Nephron (organoid): ENCODE results near the gene DIP2B.

Experiments used
- H3K27ac Mint-ChIP-seq, 3 experiments: 2 replicates each; pipeline ENCODE4 v1.8.0; 2020; ENCODE audit warnings: mixed read lengths in 3 of 3, mild to moderate bottlenecking in 2 of 3, moderate library complexity in 1 of 3
- H3K27me3 Mint-ChIP-seq: 2 replicates; pipeline ENCODE4 v1.8.0; 2021; ENCODE audit warnings: low read depth, mild to moderate bottlenecking, moderate library complexity, mixed read lengths
- H3K36me3 Mint-ChIP-seq: 2 replicates; pipeline ENCODE4 v1.8.0; 2020; ENCODE audit warnings: low read depth, mixed read lengths
- H3K4me1 Mint-ChIP-seq: 2 replicates; pipeline ENCODE4 v1.8.0; 2020; ENCODE audit warnings: mixed read lengths
- H3K4me3 Mint-ChIP-seq, 3 experiments: 2 replicates each; pipeline ENCODE4 v1.8.0; 2020; ENCODE audit warnings: mild to moderate bottlenecking in 3 of 3, mixed read lengths in 3 of 3, moderate library complexity in 2 of 3
- H3K9me3 Mint-ChIP-seq: 2 replicates; pipeline ENCODE4 v1.8.0; 2020; ENCODE audit warnings: mixed read lengths
- TF ChIP-seq, protein P1 (sequence below), 3 experiments: fragments of 200-600 bp; sonication (generic); IDR thresholded peaks; one replicate each; pipeline ENCODE4 v1.5.0; 2021; ENCODE audit warnings: antibody characterized with exemption in 3 of 3; ENCODE audit not compliant: unreplicated experiment in 3 of 3

DIP2B gene

DNA sequence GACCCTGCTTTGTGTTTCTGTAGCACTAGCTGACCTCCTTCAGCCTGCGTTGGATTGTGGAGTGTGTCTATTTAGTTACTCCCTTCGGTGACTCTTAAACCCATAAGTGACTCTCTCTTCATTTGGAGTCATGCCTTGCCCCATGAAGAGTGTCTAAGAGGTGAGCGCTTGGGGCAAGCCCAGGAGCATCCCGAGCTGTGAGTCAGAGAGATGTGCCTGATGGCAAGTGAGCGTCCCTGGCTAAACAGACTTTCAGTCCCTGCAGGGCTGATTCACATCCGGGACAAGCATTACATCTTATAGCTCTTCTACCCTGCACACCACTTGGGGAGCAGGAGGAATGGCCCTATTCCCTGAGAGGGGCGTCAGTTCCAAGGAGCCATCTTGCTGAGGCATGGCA is 234.8 kb downstream of the DIP2B start:
- TF ChIP-seq, protein P1, sequence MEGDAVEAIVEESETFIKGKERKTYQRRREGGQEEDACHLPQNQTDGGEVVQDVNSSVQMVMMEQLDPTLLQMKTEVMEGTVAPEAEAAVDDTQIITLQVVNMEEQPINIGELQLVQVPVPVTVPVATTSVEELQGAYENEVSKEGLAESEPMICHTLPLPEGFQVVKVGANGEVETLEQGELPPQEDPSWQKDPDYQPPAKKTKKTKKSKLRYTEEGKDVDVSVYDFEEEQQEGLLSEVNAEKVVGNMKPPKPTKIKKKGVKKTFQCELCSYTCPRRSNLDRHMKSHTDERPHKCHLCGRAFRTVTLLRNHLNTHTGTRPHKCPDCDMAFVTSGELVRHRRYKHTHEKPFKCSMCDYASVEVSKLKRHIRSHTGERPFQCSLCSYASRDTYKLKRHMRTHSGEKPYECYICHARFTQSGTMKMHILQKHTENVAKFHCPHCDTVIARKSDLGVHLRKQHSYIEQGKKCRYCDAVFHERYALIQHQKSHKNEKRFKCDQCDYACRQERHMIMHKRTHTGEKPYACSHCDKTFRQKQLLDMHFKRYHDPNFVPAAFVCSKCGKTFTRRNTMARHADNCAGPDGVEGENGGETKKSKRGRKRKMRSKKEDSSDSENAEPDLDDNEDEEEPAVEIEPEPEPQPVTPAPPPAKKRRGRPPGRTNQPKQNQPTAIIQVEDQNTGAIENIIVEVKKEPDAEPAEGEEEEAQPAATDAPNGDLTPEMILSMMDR (IDR thresholded peaks at IDR 0.05; ENCODE audit: unreplicated experiment in 3 of 3), result no peak

GRCh38 chr12:50740307-50740706 is 235.5 kb downstream of the DIP2B start:
- TF ChIP-seq, protein P1 (IDR thresholded peaks at IDR 0.05; ENCODE audit: unreplicated experiment in 3 of 3), result no peak
- H3K9me3 Mint-ChIP-seq, result no peaks in the 10 kb centered on the region
- no peak overlapping the region for H3K4me3 Mint-ChIP-seq
- no peaks in the 10 kb centered on the region for H3K4me1 Mint-ChIP-seq
- H3K27me3 Mint-ChIP-seq, result no peaks in the 10 kb centered on the region
- H3K27ac Mint-ChIP-seq, result no peak overlapping the region
- H3K36me3 Mint-ChIP-seq, result peaks cover 65% of the 10 kb centered on the region

More for the DNA sequence above, 234.8 kb downstream of the DIP2B start:
- H3K4me1 Mint-ChIP-seq, result no peaks in the 10 kb centered on the region
- H3K36me3 Mint-ChIP-seq, result peaks cover 69% of the 10 kb centered on the region
- no peak overlapping the region for H3K4me3 Mint-ChIP-seq
- H3K27ac Mint-ChIP-seq, result no peak overlapping the region
- no peaks in the 10 kb centered on the region for H3K9me3 Mint-ChIP-seq
- no peaks in the 10 kb centered on the region for H3K27me3 Mint-ChIP-seq

DNA sequence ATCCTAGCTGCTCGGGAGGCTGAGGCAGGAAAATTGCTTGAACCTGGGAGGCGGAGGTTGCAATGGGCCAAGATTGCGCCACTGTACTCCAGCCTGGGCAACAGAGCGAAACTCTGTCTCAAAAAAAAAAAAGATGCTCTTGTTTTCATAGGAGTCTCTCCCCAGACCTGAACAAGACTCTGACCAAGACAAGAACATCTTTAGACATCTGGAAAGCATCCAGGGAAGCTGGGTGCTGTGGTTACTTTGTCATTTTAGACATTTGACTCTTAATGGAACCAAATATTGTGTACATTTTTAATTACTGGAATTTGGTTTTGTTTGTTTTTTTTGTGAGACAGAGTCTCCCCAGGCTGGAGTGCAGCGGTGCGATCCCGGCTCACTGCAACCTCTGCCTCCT is 238.0 kb downstream of the DIP2B start:
- Mint-ChIP-seq H3K9me3 (no peaks in the 10 kb centered on the region), H3K4me1 (no peaks in the 10 kb centered on the region), H3K4me3 (no peak overlapping the region), H3K27me3 (no peaks in the 10 kb centered on the region), H3K36me3 (peaks cover 58% of the 10 kb centered on the region), H3K27ac (no peak overlapping the region)
- TF ChIP-seq, protein P1 (IDR thresholded peaks at IDR 0.05; ENCODE audit: unreplicated experiment in 3 of 3), result no peak

DNA sequence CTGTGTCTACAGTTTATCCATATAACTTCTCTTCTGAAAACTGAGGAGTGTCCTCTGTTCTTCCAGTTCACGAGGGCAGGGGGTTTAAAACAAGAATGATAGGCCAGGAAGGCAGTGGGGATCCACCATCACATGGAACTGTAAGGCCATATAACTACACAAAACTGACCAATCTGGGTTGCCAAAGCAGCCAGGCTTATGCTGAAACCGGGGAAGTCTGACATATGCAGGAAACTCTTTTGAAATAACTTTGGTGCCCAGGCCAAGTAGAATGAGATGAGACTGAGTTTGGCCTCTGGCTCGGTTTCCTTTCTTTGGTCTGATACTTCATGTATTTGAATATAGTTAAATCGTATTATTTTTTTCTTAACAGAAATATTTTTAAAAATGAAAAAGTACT is 241.1 kb downstream of the DIP2B start:
- Mint-ChIP-seq H3K27me3 (no peaks in the 10 kb centered on the region), H3K27ac (no peak overlapping the region), H3K9me3 (no peaks in the 10 kb centered on the region), H3K4me3 (no peak overlapping the region), H3K4me1 (no peaks in the 10 kb centered on the region), H3K36me3 (peaks cover 59% of the 10 kb centered on the region)
- TF ChIP-seq, protein P1 (IDR thresholded peaks at IDR 0.05; ENCODE audit: unreplicated experiment in 3 of 3), result no peak

- no peak overlapping the region for H3K4me3 Mint-ChIP-seq
- H3K4me1 Mint-ChIP-seq, result no peaks in the 10 kb centered on the region
- peaks cover 55% of the 10 kb centered on the region for H3K36me3 Mint-ChIP-seq
- no peak overlapping the region for H3K27ac Mint-ChIP-seq
- H3K9me3 Mint-ChIP-seq, result no peaks in the 10 kb centered on the region
- no peaks in the 10 kb centered on the region for H3K27me3 Mint-ChIP-seq
- TF ChIP-seq, protein P1 (IDR thresholded peaks at IDR 0.05; ENCODE audit: unreplicated experiment in 3 of 3), result no peak
Measured at GRCh38 chr12:50746431-50746830, 241.6 kb downstream of the DIP2B start.

- Mint-ChIP-seq H3K9me3 (no peaks in the 10 kb centered on the region), H3K27ac (no peak overlapping the region), H3K36me3 (peaks cover 50% of the 10 kb centered on the region), H3K4me1 (peaks cover 9% of the 10 kb centered on the region), H3K27me3 (no peaks in the 10 kb centered on the region), H3K4me3 (no peak overlapping the region)
- TF ChIP-seq, protein P1 (IDR thresholded peaks at IDR 0.05; ENCODE audit: unreplicated experiment in 3 of 3), result no peak
Measured at GRCh38 chr12:50747817-50748216, 243.0 kb downstream of the DIP2B start.
